Measurements from ENCODE around the gene CRACR2A.

The CRACR2A gene

DNA sequence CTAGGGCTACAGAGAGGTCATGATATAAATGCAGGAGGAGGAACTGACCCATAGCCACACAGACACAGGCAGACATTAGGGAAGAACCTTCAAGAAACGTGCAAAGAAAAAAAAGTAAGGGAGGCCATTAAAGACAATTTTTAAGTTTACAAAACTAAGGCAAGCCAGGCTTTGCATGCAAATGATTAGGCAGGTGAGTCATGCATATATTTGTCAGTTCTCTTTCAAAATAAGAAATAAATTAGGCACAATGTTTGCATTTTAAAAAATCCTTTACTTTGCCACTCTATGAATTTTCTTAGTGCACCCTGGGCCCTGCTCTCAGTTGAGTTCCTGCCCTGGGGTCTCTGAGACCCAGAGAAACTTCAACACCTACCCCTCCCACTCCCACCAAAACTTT is 186.9 kb downstream of the CRACR2A start:
- DNase-seq (ENCODE audit: low read depth in 2 of 2, low spot score in 1 of 2) = no peak

All from stimulated activated CD8-positive, alpha-beta memory T cell treated with anti-CD3 and anti-CD28 coated beads, Interleukin-4, amount 100 ng/mL, for 1 hour (primary cell).